HG03159 (cell line): ENCODE data around the gene RAB23.

Source experiments
- ATAC-seq: cut with Tn5 transposase; IDR thresholded peaks from one replicate; pipeline ENCODE4 v1.9.1; 2021; ENCODE audit warnings: mild to moderate bottlenecking, moderate library complexity; ENCODE audit not compliant: unreplicated experiment

The RAB23 gene

GRCh38 chr6:57141451-57142177 lies 80.5 kb downstream of the RAB23 start:
- no peak for ATAC-seq

GRCh38 chr6:57138026-57138425 lies 84.1 kb downstream of the RAB23 start:
- ATAC-seq: no peak

- ATAC-seq: no peak
Measured at GRCh38 chr6:57137350-57137749, 84.8 kb downstream of the RAB23 start.
